Thoracic aorta (tissue), 2 donors: ENCODE results near the gene HIVEP2. TPM values are rescaled to one million over a fixed set of nuclear protein-coding genes. Genes with fewer than 3 reads are reported as not detected.

Experiments used
- ATAC-seq: fragments of 150-250 bp; one replicate; pipeline ENCODE4 v1.8.0; 2017; ENCODE audit warnings: low read depth; ENCODE audit not compliant: insufficient number of reproducible peaks, low FRiP score
- DNase-seq: peaks from one replicate; pipeline ENCODE4 v3.0.0-alpha.2; 2020; ENCODE audit warnings: low spot score
- H3K27ac ChIP-seq, 2 donors: fragments of 200-600 bp; sonication (generic); 1 replicate in 1 of 2; 2 replicates in 1 of 2; pipeline ENCODE4 v1.5.1; 2016; ENCODE audit warnings: mild to moderate bottlenecking in 2 of 2, moderate library complexity in 2 of 2
- H3K27me3 ChIP-seq: fragments of 200-600 bp; sonication (generic); replicated peaks from 2 replicates; pipeline ENCODE4 v1.6.0; 2016; ENCODE audit warnings: mild to moderate bottlenecking; ENCODE audit not compliant: insufficient read depth
- H3K36me3 ChIP-seq: fragments of 200-600 bp; sonication (generic); one replicate; pipeline ENCODE4 v1.5.1; 2016
- H3K4me1 ChIP-seq, 2 donors: fragments of 200-600 bp; sonication (generic); 1 replicate in 1 of 2; 2 replicates in 1 of 2; pipeline versions ENCODE4 v1.5.1 to v1.6.0; 2016; ENCODE audit warnings: low read depth in 2 of 2, mild to moderate bottlenecking in 1 of 2; ENCODE audit not compliant: control insufficient read depth in 1 of 2
- H3K4me3 ChIP-seq: fragments of 200-600 bp; sonication (generic); 2 replicates; pipeline ENCODE4 v1.5.1; 2016; ENCODE audit warnings: mild to moderate bottlenecking
- H3K9me3 ChIP-seq: fragments of 200-600 bp; sonication (generic); 2 replicates; pipeline ENCODE4 v1.5.1; 2016
- CTCF ChIP-seq: fragments of 200-600 bp; sonication (generic); IDR thresholded peaks from one replicate; pipeline ENCODE4 v1.5.1; 2019; ENCODE audit warnings: antibody characterized with exemption
- total RNA-seq, 2 donors: library from RNA; depleted of rRNA; stranded (reverse); fragments of >200 nt; gene quantifications; one replicate each; pipeline versions ENCODE4 v1.1.0 to v1.2.3, GENCODE V29; 2016

Gene HIVEP2
- total RNA-seq, 2 donors from 2014 or later, result 32.9 to 51.7 TPM

- no peak for DNase-seq
- no peak overlapping the region for H3K4me3 ChIP-seq
- no peaks in the 10 kb centered on the region for H3K27me3 ChIP-seq
- no peaks in the 10 kb centered on the region for H3K9me3 ChIP-seq
- ATAC-seq, result no peak
- H3K27ac ChIP-seq, result no peak overlapping the region
- no peaks in the 10 kb centered on the region for H3K4me1 ChIP-seq
- no peak for TF ChIP-seq CTCF
- no peaks in the 10 kb centered on the region for H3K36me3 ChIP-seq
These were observed 15.1 kb upstream of the HIVEP2 start for GRCh38 chr6:142960098-142960497.

GRCh38 chr6:142958343-142958742 is 13.4 kb upstream of the HIVEP2 start:
- H3K4me3 ChIP-seq, result no peak overlapping the region
- H3K9me3 ChIP-seq, result no peaks in the 10 kb centered on the region
- no peak for DNase-seq
- ATAC-seq, result no peak
- H3K4me1 ChIP-seq, result no peaks in the 10 kb centered on the region
- H3K27me3 ChIP-seq, result no peaks in the 10 kb centered on the region
- no peak for TF ChIP-seq CTCF
- no peak overlapping the region for H3K27ac ChIP-seq
- no peaks in the 10 kb centered on the region for H3K36me3 ChIP-seq

DNA sequence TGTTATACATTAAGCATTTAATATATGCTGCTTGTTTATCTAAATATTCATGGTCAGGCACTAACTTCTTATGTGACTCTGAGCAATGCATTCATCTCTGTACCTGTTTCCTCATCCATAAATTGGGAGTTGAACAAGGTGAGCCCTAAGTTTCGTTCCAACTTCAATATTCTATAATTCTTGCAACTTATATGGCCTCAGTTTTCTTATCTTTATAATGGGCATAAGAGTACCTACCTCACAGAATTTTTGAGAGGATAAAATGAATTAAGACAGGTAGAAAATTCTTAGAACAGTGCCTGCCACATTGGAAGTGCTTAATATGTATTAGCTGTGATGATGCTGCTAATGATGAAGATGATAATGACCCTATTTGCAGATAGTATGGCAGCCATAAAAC is 11.8 kb upstream of the HIVEP2 start:
- H3K9me3 ChIP-seq, result no peaks in the 10 kb centered on the region
- no peak for TF ChIP-seq CTCF

DNA sequence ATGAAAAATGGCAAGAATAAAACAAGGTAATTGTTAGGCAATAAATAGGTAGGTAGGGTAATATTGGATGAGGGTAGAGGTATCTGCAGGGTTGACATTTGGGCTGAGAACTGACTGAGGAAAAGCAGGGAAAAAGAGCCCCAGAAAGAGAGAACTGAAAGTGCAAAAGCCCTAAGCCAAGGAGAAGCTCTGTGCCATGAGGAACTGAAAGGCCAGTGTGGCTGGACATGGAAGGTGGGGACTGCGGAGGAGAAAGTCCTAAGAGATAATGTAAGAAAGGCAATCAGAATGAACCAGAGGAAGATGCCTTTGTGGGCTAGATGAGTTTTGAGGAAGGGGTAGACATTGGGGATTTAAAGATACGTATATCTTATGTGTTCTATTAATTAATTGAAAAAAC is 9.9 kb upstream of the HIVEP2 start:
- Histone ChIP-seq H3K9me3 (no peaks in the 10 kb centered on the region), H3K4me1 (no peaks in the 10 kb centered on the region), H3K27me3 (no peaks in the 10 kb centered on the region), H3K27ac (no peak overlapping the region), H3K36me3 (no peaks in the 10 kb centered on the region), H3K4me3 (no peak overlapping the region)
- DNase-seq (no peak), ATAC-seq (no peak)
- TF ChIP-seq CTCF, result no peak

More for the DNA sequence above, 11.8 kb upstream of the HIVEP2 start:
- no peaks in the 10 kb centered on the region for H3K36me3 ChIP-seq
- DNase-seq (no peak), ATAC-seq (no peak)
- no peak overlapping the region for H3K4me3 ChIP-seq
- H3K4me1 ChIP-seq, result no peaks in the 10 kb centered on the region
- no peak overlapping the region for H3K27ac ChIP-seq
- H3K27me3 ChIP-seq, result no peaks in the 10 kb centered on the region

DNA sequence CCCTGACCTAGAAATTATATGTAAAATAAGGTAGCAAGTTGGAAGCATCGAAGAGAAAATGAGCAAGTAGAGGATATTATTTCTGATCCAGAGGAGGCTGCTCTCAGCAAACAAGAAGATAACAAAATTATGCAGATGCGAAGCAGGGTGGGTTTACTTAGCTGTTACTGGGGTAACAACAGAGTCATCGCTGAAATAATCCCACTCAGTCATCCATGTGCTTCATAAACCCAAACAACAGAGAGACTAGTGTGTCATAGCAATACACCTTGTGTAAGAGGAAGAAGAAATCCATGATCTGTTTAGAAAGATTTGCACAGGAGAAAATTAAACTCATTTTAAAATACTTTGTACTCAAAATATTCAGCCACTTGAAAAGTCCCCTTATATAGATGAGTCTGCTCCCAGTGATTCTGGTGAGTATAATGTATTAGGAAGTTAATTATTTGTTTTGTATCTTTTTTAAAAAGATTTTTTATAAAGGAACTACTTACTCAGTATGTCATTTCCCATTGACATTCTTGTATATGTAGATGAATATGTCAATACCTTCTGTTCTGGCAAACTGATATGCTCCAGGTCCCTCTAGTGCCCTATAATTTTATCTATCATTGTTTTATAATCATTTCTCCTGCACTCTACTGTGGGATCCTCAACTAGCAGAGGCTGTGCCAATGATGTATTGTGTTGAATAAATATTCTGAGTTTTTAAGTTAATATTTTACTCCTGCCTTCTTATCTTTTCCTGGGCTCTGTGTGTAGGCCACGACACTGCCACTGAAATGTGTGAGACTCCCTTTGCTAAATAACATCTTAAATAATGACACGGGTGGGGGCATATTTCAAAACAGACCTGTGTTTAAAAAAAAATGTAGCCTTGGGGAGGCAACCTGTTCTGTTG is 8.6 kb upstream of the HIVEP2 start:
- no peak overlapping the region for H3K4me3 ChIP-seq
- no peak for TF ChIP-seq CTCF
- ATAC-seq, result no peak

More for the DNA sequence above, 8.6 kb upstream of the HIVEP2 start:
- Histone ChIP-seq H3K27me3 (no peaks in the 10 kb centered on the region), H3K9me3 (no peaks in the 10 kb centered on the region), H3K27ac (no peak overlapping the region), H3K36me3 (no peaks in the 10 kb centered on the region), H3K4me1 (no peaks in the 10 kb centered on the region)
- no peak for DNase-seq
